Colon (tissue), 2 donors: ENCODE results near the gene COA6.

Source experiments
- FAIRE-seq: peaks from 2 replicates; lab custom pipeline; 2012; peaks lifted over from hg19 to GRCh38; lab: Jason Lieb, UNC
- donor health status: control.
- donor health status: control.

COA6 gene

DNA sequence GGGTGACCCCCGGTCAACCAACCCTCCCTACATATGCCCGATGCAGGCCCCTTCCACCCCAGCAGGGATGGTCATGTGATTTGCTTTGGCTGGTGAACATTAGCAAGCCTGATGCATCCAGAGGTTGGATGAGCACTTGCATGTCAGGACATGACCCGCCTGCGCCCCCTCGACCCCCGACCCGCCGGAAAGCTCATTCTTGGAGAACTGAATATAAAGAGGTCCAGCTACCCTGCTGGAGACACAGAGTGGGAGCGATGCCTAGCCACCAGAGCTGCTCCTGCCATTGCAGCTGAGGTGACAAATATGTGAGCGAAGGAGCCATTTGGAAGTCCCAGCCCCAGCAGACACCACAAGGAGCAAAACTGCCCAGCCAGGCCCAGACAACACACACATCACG lies 39.6 kb downstream of the COA6 start:
- no peak for FAIRE-seq

GRCh38 chr1:234413485-234413884 lies 40.2 kb downstream of the COA6 start:
- FAIRE-seq = no peak

DNA sequence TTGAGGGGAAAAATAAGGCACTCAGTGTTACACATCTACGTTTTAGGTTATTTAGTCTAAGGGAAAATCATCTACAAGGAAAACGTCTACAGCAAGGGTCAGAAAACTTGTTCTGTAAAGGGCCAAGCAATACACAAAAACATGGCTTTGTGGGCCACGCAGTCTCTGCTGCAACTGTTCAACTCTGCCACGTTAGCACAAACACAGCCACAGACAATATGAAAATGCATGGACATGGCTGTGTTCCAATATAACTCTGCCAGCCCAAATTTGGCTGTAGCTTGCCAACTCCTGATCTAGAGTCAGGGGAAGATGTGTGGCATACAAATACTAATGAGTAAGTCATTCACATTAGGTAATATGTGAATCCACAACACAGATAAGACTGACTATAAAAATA lies 40.7 kb downstream of the COA6 start:
- FAIRE-seq = no peak

DNA sequence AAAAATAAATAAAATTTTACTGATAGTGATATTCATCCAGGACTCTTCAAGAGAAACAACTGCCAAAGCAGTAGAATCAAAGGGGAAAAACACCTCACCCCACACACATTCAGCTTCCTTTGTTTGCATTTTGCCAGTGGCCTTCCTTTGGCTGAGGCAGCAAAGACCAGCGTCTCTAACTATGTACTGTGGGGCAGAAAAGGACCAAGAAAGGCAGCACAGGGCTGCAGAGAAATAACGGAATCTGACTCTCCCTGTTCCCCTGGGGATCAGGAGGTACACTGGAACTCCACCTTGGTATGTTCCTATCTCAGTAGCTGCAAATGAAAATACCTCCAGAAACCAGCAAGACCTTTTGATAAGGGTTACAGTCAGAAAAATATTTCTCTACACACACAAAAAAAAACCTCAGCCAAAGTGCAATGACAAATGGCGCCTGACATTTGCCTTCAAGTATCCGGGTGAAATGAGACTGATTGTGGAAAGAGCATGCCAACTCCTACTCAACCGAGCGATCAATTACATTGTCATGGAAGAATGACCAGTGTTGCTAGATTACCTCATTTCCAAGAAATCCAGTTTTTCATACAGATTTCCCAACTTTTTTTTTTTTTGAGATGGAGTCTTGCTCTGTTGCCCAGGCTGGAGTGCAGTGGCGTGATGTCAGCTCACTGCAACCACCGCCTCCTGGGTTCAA lies 54.8 kb downstream of the COA6 start:
- FAIRE-seq = no peak

DNA sequence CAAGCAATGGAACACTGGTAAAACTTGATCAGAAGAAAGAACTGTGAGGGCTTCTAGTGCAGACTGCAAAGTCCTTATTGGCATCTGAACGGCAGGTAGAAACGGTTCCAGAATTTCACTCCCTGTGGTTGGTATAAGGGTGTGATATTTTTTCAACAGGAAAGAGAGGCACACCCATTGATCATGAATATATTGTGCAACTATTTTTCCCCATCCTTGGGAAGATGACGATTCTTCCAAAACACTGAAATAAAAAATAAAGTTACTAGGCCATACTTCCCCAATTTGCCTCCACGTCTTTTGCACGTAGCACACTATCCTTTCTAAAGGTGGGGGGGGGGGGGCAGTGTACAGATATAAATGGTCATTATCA lies 56.2 kb downstream of the COA6 start:
- FAIRE-seq = no peak

DNA sequence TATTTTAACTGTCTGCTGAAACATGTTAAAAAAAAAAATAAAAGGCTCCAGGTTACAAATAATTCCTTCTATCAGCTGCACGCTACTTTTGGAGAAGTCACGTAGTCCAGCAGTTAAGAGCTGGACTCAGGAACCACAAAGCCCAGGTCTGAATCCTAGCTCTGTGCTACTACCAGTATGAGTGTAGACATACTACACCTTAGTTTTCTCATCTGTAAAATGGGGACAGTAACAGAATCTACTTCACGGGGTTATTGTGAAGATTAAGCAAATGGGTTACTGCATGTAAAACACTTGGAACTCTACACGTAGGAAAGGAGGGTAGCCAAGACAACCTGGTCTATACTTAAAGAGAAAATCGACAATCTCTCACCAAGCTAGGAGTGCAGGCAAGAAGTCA lies 57.4 kb downstream of the COA6 start:
- no peak for FAIRE-seq

DNA sequence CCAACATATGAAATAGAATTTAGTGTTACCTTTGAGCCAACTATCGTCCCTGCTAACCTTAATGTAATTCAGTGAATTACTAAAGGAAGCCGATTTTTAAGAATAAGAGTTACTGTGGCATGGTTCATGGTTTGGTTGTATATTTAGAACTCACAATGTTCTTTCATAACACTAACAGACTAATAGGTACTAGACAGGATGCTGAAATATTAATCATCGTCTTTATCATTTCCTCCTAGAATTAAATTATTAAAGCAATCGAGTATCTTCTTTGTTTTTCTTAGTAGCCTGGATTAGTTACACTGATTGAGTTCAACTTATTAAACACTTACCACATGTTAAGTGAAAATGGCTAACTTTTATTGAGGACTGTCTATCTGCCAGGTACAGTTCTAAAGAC lies 58.0 kb downstream of the COA6 start:
- no peak for FAIRE-seq

GRCh38 chr1:234433563-234434285 lies 60.5 kb downstream of the COA6 start:
- no peak for FAIRE-seq
